Endothelial cell of umbilical vein (primary cell): ENCODE results near the gene YJU2. TPM values are rescaled to one million over a fixed set of nuclear protein-coding genes. Genes with fewer than 3 reads are reported as not detected.

ENCODE experiments used
- BruUV-seq: library from RNA; stranded (reverse); fragments of 400-500 nt; replicated peaks from 2 replicates; lab custom pipeline; 2021; lab: Mats Ljungman, UMichigan
- CTCF ChIA-PET: fragments of 300-600, 350-600 bp; sonication (Branson Sonifier 250); formaldehyde crosslinking; loops from one replicate; lab custom pipeline; 2021; ENCODE audit warnings: antibody characterized with exemption, inconsistent platforms; lab: Charles Lee
- POLR2A ChIA-PET: fragments of 300-600, 350-600 bp; sonication (Branson Sonifier 250); formaldehyde crosslinking; loops from one replicate; lab custom pipeline; 2021; ENCODE audit warnings: antibody characterized with exemption, inconsistent platforms; lab: Charles Lee
- DNase-seq: peaks from one replicate; pipeline ENCODE4 v3.0.0-alpha.2; 2011; ENCODE audit warnings: low read depth, low spot score
- FAIRE-seq: peaks from 2 replicates; lab custom pipeline; 2011; peaks lifted over from hg19 to GRCh38; lab: Jason Lieb, UNC
- H2AFZ ChIP-seq: 2 replicates; pipeline ENCODE4 v1.6.0; 2012; ENCODE audit warnings: low read depth, low read length, control low read depth, inconsistent platforms
- H3K27ac ChIP-seq: 2 replicates; pipeline ENCODE4 v1.5.1; 2011; ENCODE audit warnings: low read depth, mild to moderate bottlenecking, control low read depth, low read length, moderate library complexity; ENCODE audit not compliant: insufficient read depth
- H3K27me3 ChIP-seq, 2 experiments: 2 replicates each; pipeline versions ENCODE4 v1.6.0 to v1.6.1; 2011; ENCODE audit warnings: low read length in 2 of 2, mixed read lengths in 1 of 2; ENCODE audit not compliant: control insufficient read depth in 2 of 2, insufficient read depth in 2 of 2
- H3K36me3 ChIP-seq, 2 experiments: 2 replicates in 1 of 2; 3 replicates in 1 of 2; pipeline ENCODE4 v1.5.1; 2011; ENCODE audit warnings: low read length in 2 of 2, mild to moderate bottlenecking in 1 of 2, moderate library complexity in 1 of 2; ENCODE audit not compliant: control insufficient read depth in 2 of 2, insufficient read depth in 2 of 2; ENCODE audit errors: extremely low read depth in 1 of 2
- H3K4me1 ChIP-seq: 3 replicates; pipeline ENCODE4 v1.5.1; 2011; ENCODE audit warnings: mild to moderate bottlenecking, low read length; ENCODE audit not compliant: control insufficient read depth, insufficient read depth; ENCODE audit errors: extremely low read depth
- H3K4me2 ChIP-seq: 2 replicates; pipeline ENCODE4 v1.6.1; 2011; ENCODE audit warnings: low read length, control low read depth, mixed read lengths; ENCODE audit not compliant: insufficient read depth
- H3K4me3 ChIP-seq, 3 experiments: fragments of 200-600 bp in 1 of 3; sonication (generic), shearing (Covaris generic) in 1 of 3; replicated peaks in 1 of 3; 2 replicates each; pipeline ENCODE4 v1.5.1; 2011 to 2016; ENCODE audit warnings: control low read depth in 3 of 3, low read length in 3 of 3, mild to moderate bottlenecking in 2 of 3, inconsistent platforms in 1 of 3, low read depth in 1 of 3, moderate library complexity in 1 of 3; ENCODE audit not compliant: insufficient read depth in 1 of 3
- H3K79me2 ChIP-seq: 2 replicates; pipeline ENCODE4 v1.6.0; 2012; ENCODE audit warnings: low read length, inconsistent platforms; ENCODE audit not compliant: control insufficient read depth, insufficient read depth
- H3K9ac ChIP-seq: replicated peaks from 2 replicates; pipeline ENCODE3; 2011; ENCODE audit warnings: low read length, control low read depth; ENCODE audit not compliant: insufficient read depth; ENCODE audit errors: extremely low read depth
- H3K9me1 ChIP-seq: replicated peaks from 3 replicates; pipeline ENCODE4 v1.6.0; 2011; ENCODE audit warnings: mild to moderate bottlenecking, low read length; ENCODE audit not compliant: control insufficient read depth, insufficient read depth; ENCODE audit errors: extremely low read depth
- H3K9me3 ChIP-seq: replicated peaks from 2 replicates; pipeline ENCODE4 v1.5.1; 2012; ENCODE audit warnings: low read length, inconsistent platforms; ENCODE audit not compliant: control insufficient read depth, insufficient read depth
- H4K20me1 ChIP-seq: replicated peaks from 2 replicates; pipeline ENCODE3; 2011; ENCODE audit warnings: mild to moderate bottlenecking, low read length; ENCODE audit not compliant: control insufficient read depth, insufficient read depth; ENCODE audit errors: extremely low read depth
- EZH2 ChIP-seq: IDR thresholded peaks from 2 replicates; pipeline ENCODE4 v1.6.1; 2012; ENCODE audit warnings: borderline replicate concordance, low read depth, mild to moderate bottlenecking, moderate library complexity, low read length, inconsistent platforms; ENCODE audit not compliant: severe bottlenecking
- FOS ChIP-seq: IDR thresholded peaks from 2 replicates; pipeline ENCODE4 v1.6.1; 2011; ENCODE audit warnings: mild to moderate bottlenecking, low read length, moderate library complexity, borderline replicate concordance; ENCODE audit not compliant: insufficient read depth
- GATA2 ChIP-seq: IDR thresholded peaks from 2 replicates; pipeline ENCODE4 v1.7.0; 2011; ENCODE audit warnings: low read depth, mild to moderate bottlenecking, moderate library complexity, mixed read lengths, low read length; ENCODE audit not compliant: insufficient read length, insufficient read depth
- JUN ChIP-seq: IDR thresholded peaks from 2 replicates; pipeline ENCODE4 v1.6.1; 2011; ENCODE audit warnings: borderline replicate concordance, low read depth; ENCODE audit not compliant: insufficient read length, insufficient read depth
- MYC ChIP-seq: IDR thresholded peaks from one replicate; pipeline ENCODE4 v1.6.1; 2011; ENCODE audit warnings: mild to moderate bottlenecking, low read depth, low read length
- POLR2A ChIP-seq: IDR thresholded peaks from 2 replicates; pipeline ENCODE4 v1.6.1; 2012; ENCODE audit warnings: low read depth, mild to moderate bottlenecking, control low read depth, low read length
- POLR2AphosphoS5 ChIP-seq: IDR thresholded peaks from 2 replicates; pipeline ENCODE4 v1.6.1; 2012; ENCODE audit warnings: low read depth, mild to moderate bottlenecking, control low read depth, low read length, moderate library complexity; ENCODE audit not compliant: insufficient read depth
- dilution Hi-C: fragments of 300-500 bp; cut with MboI; formaldehyde crosslinking; loops from one replicate; pipeline ENCODE4 v1.15.0; 2019; ENCODE audit warnings: low sequenced_read_pairs; ENCODE audit not compliant: extremely low pct_ligation_motif_present
- intact Hi-C: fragments of 100-400 bp; cut with micrococcal nuclease; formaldehyde crosslinking; loops from one replicate; pipeline ENCODE4 v1.10.0; 2022
- polyA plus RNA-seq, 4 experiments: library from polyadenylated mRNA; depleted of rRNA in 3 of 4; stranded (reverse) in 3 of 4; unstranded in 1 of 4; fragments of >200 nt; gene quantifications; 2 replicates each; pipeline versions ENCODE4 v1.2.1 to v1.2.3, GENCODE V29; 2011 to 2012; ENCODE audit warnings: missing spikeins in 1 of 4
- total RNA-seq: library from RNA; stranded (reverse); gene quantifications from 2 replicates; pipeline ENCODE4 v1.2.3, GENCODE V29; 2021
- TF ChIP-seq, protein P1 (sequence below), 2 donors: IDR thresholded peaks; 1 replicate in 1 of 2; 2 replicates in 1 of 2; pipeline ENCODE4 v1.5.1; 2011; ENCODE audit warnings: low read length in 2 of 2, mild to moderate bottlenecking in 2 of 2, moderate library complexity in 2 of 2, control low read depth in 1 of 2, inconsistent platforms in 1 of 2, low read depth in 1 of 2; ENCODE audit not compliant: insufficient read depth in 1 of 2; ENCODE audit errors: extremely low read depth in 1 of 2
- TF ChIP-seq, protein P2 (sequence below): IDR thresholded peaks from 2 replicates; pipeline ENCODE4 v1.6.1; 2011; ENCODE audit not compliant: insufficient read depth, insufficient read length

Gene YJU2
- total and polyA plus RNA-seq, 2 donors (not counting 3 experiments of a cell fraction or from before 2014, with no cell fraction given), result 20.7 to 21.5 TPM

DNA sequence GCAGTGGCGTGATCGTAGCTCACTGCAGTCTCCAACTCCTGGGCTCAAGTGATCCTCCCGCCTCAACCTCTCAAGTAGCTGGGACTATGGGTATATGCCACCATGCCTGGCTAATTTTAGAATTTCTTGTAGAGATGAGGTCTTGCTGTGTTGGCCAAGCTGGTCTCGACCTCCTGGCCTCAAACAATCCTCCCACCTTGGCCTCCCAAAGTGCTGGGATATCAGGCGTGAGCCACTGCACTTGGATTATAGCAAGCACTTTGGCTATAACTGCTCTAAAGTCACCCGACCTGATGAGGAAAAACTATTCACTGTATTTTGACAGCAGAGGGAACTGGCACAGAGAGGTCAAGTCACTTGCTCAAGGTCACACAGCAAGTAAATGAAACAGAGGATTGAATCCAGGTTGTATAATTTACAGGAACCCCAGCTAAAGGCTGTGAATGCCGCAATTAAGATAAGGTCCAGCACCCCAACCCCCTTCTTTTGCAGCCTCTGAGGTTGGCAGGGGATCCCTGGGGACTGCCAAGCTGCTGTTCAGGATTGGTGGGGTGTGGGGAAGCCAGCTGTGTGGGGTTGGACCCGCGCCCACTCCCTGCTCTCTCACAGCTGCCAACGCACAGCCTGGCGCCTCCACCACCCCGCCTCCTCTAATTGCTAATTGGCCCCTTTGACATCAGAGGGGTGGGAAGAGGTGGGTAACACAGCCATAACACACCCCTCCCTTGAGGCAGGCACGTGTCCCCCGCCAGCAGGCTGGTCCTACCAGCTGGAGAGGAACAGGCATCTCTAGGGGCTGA, 49.3 kb downstream of the YJU2 start:
- TF ChIP-seq EZH2 (no peak), POLR2A (no peak), FOS (no peak), POLR2AphosphoS5 (no peak), JUN (no peak), MYC (no peak), GATA2 (no peak)
- TF ChIP-seq, protein P1, sequence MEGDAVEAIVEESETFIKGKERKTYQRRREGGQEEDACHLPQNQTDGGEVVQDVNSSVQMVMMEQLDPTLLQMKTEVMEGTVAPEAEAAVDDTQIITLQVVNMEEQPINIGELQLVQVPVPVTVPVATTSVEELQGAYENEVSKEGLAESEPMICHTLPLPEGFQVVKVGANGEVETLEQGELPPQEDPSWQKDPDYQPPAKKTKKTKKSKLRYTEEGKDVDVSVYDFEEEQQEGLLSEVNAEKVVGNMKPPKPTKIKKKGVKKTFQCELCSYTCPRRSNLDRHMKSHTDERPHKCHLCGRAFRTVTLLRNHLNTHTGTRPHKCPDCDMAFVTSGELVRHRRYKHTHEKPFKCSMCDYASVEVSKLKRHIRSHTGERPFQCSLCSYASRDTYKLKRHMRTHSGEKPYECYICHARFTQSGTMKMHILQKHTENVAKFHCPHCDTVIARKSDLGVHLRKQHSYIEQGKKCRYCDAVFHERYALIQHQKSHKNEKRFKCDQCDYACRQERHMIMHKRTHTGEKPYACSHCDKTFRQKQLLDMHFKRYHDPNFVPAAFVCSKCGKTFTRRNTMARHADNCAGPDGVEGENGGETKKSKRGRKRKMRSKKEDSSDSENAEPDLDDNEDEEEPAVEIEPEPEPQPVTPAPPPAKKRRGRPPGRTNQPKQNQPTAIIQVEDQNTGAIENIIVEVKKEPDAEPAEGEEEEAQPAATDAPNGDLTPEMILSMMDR (IDR thresholded peaks at IDR 0.05; ENCODE audit: extremely low read depth in 1 of 2, insufficient read depth in 1 of 2, low read depth in 1 of 2, low read length in 2 of 2), result no peak
- TF ChIP-seq, protein P2, sequence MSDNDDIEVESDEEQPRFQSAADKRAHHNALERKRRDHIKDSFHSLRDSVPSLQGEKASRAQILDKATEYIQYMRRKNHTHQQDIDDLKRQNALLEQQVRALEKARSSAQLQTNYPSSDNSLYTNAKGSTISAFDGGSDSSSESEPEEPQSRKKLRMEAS, result no peak
- no peaks in the 10 kb centered on the region for H3K79me2 ChIP-seq
- H3K4me2 ChIP-seq, result no peak overlapping the region
- H3K4me1 ChIP-seq, result no peaks in the 10 kb centered on the region
- DNase-seq (peak; percentile 18), FAIRE-seq (no peak)
- BruUV-seq, result no TSS peak
- dilution Hi-C loops (no loop called here), intact Hi-C loops (no loop called here)
- H3K9ac ChIP-seq, result no peak overlapping the region
- H3K9me3 ChIP-seq, result no peaks in the 10 kb centered on the region
- H4K20me1 ChIP-seq, result no peaks in the 10 kb centered on the region
- H3K27ac ChIP-seq, result no peak overlapping the region
- no peak overlapping the region for H3K4me3 ChIP-seq
- CTCF ChIA-PET, result interaction anchor here (0.6 to 2.0 kb wide), 4 partner anchors 20 to 56 kb away, joined by 3 to 7 read pairs (median 5); no protein-coding TSS in a partner anchor
- no peaks in the 10 kb centered on the region for H3K27me3 ChIP-seq
- H3K36me3 ChIP-seq, result no peaks in the 10 kb centered on the region
- POLR2A ChIA-PET, result interaction anchor here (0.5 kb wide), 1 partner anchor 15 kb away, joined by 3 read pairs; no protein-coding TSS in a partner anchor
- H3K9me1 ChIP-seq, result no peaks in the 10 kb centered on the region
- H2AFZ ChIP-seq, result no peak overlapping the region
